Fibroblast of lung (primary cell): ENCODE data around the gene NRAP. TPM values are rescaled to one million over a fixed set of nuclear protein-coding genes. Genes with fewer than 3 reads are reported as not detected.

Source experiments
- DNase-seq, 2 donors: peaks; one replicate each; pipeline versions ENCODE4 v3.0.0 to v3.0.0-alpha.2; 2010; ENCODE audit warnings: low read depth in 2 of 2
- H2AFZ ChIP-seq: 2 replicates; pipeline ENCODE4 v1.5.1; 2012; ENCODE audit warnings: low read length, control low read depth, inconsistent platforms
- H3K27ac ChIP-seq: 2 replicates; pipeline ENCODE4 v1.5.1; 2011; ENCODE audit warnings: low read length, control low read depth; ENCODE audit not compliant: insufficient read depth
- H3K27me3 ChIP-seq: 2 replicates; pipeline ENCODE4 v1.5.1; 2011; ENCODE audit warnings: mild to moderate bottlenecking, low read length; ENCODE audit not compliant: control insufficient read depth, insufficient read depth
- H3K36me3 ChIP-seq: 2 replicates; pipeline ENCODE4 v1.5.1; 2011; ENCODE audit warnings: low read length; ENCODE audit not compliant: control insufficient read depth, insufficient read depth
- H3K4me1 ChIP-seq: 2 replicates; pipeline ENCODE4 v1.5.1; 2011; ENCODE audit warnings: low read length; ENCODE audit not compliant: control insufficient read depth, insufficient read depth; ENCODE audit errors: extremely low read depth
- H3K4me2 ChIP-seq: 2 replicates; pipeline ENCODE4 v1.5.1; 2011; ENCODE audit warnings: low read length, control low read depth; ENCODE audit not compliant: insufficient read depth; ENCODE audit errors: extremely low read depth
- H3K4me3 ChIP-seq, 4 experiments: fragments of 200-600 bp in 1 of 4; sonication (generic) in 1 of 4; replicated peaks in 1 of 4; 2 replicates each; pipeline ENCODE4 v1.5.1; 2011 to 2016; ENCODE audit warnings: low read length in 4 of 4, low read depth in 3 of 4, mild to moderate bottlenecking in 3 of 4, control low read depth in 2 of 4, inconsistent platforms in 1 of 4, mixed read lengths in 1 of 4; ENCODE audit not compliant: insufficient read depth in 1 of 4; ENCODE audit errors: control extremely low read depth in 1 of 4
- H3K79me2 ChIP-seq: 2 replicates; pipeline ENCODE4 v1.5.1; 2012; ENCODE audit warnings: mild to moderate bottlenecking, low read length, inconsistent platforms; ENCODE audit not compliant: control insufficient read depth, insufficient read depth
- H3K9ac ChIP-seq: 2 replicates; pipeline ENCODE4 v1.5.1; 2011; ENCODE audit warnings: mild to moderate bottlenecking, low read length, control low read depth; ENCODE audit not compliant: insufficient read depth
- H3K9me3 ChIP-seq: 2 replicates; pipeline ENCODE4 v1.5.1; 2012; ENCODE audit warnings: low read depth, low read length; ENCODE audit not compliant: control insufficient read depth, insufficient read depth
- H4K20me1 ChIP-seq: 2 replicates; pipeline ENCODE4 v1.5.1; 2011; ENCODE audit warnings: low read length; ENCODE audit not compliant: control insufficient read depth, insufficient read depth; ENCODE audit errors: extremely low read depth
- EZH2 ChIP-seq: IDR thresholded peaks from 2 replicates; pipeline ENCODE4 v1.5.1; 2012; ENCODE audit warnings: low read length, control low read depth, mild to moderate bottlenecking; ENCODE audit errors: missing control alignments
- polyA plus RNA-seq, 2 donors: library from polyadenylated mRNA; depleted of rRNA in 1 of 2; stranded (reverse) in 1 of 2; unstranded in 1 of 2; fragments of >200 nt; gene quantifications; 2 replicates each; pipeline ENCODE4 v1.2.1, GENCODE V29; 2011 to 2012; ENCODE audit warnings: missing spikeins in 1 of 2
- total RNA-seq: library from RNA; depleted of rRNA; stranded (reverse); fragments of >200 nt; gene quantifications from 2 replicates; pipeline ENCODE4 v1.2.1, GENCODE V29; 2014
- TF ChIP-seq, protein P1 (sequence below), 2 donors: IDR thresholded peaks in 1 of 2; conservative IDR thresholded peaks in 1 of 2; 1 replicate in 1 of 2; 2 replicates in 1 of 2; pipeline ENCODE4 v1.5.1; 2011 to 2012; ENCODE audit warnings: low read length in 2 of 2, control low read depth in 1 of 2, inconsistent platforms in 1 of 2, low read depth in 1 of 2, mild to moderate bottlenecking in 1 of 2

The NRAP gene
- total and polyA plus RNA-seq, 2 donors (not counting 1 experiment from before 2014, with no cell fraction given) = not detected

DNA sequence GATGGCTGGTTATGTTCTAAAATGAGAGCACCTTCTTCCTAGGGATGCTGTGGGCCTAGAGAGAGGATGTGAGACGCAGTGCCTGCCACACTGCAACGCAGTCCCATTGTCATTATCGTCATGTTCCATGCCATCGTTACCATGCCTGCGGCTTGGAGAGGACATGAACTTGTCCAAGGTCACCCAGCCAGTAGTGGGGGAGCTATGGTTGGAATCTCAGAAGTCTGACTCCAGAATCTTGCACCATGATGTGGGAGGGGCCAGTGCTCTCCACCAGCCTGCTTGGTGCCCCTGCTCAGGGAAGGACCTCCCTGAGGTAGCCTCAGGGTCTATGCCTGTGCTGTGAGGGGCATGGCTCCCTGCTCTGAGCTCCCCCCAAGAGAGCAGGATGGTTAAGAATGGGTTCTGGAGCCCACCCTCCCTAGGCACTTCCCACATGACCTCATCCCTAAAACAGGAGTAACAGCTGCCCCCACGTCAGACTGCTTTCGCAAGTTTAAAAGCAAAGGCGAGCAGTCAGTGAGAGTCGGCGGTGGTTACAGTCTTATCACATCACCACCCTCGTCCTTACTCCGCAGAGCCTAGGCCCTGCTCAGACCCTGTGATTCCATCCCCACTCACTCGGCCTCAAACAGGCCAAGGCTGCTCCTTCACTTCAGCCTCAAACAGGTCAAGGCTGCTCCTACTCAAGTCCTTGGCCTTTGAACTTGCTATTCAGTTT, 60.6 kb downstream of the NRAP start:
- Histone ChIP-seq H3K79me2 (no peaks in the 10 kb centered on the region), H3K36me3 (no peaks in the 10 kb centered on the region), H3K9me3 (no peaks in the 10 kb centered on the region), H3K4me3 (no peak overlapping the region), H3K27me3 (no peaks in the 10 kb centered on the region), H4K20me1 (no peaks in the 10 kb centered on the region), H3K9ac (no peak overlapping the region), H3K4me2 (no peak overlapping the region), H3K4me1 (no peaks in the 10 kb centered on the region), H3K27ac (no peak overlapping the region), H2AFZ (no peak overlapping the region)
- no peak for TF ChIP-seq EZH2
- TF ChIP-seq, protein P1, sequence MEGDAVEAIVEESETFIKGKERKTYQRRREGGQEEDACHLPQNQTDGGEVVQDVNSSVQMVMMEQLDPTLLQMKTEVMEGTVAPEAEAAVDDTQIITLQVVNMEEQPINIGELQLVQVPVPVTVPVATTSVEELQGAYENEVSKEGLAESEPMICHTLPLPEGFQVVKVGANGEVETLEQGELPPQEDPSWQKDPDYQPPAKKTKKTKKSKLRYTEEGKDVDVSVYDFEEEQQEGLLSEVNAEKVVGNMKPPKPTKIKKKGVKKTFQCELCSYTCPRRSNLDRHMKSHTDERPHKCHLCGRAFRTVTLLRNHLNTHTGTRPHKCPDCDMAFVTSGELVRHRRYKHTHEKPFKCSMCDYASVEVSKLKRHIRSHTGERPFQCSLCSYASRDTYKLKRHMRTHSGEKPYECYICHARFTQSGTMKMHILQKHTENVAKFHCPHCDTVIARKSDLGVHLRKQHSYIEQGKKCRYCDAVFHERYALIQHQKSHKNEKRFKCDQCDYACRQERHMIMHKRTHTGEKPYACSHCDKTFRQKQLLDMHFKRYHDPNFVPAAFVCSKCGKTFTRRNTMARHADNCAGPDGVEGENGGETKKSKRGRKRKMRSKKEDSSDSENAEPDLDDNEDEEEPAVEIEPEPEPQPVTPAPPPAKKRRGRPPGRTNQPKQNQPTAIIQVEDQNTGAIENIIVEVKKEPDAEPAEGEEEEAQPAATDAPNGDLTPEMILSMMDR (conservative IDR thresholded peaks at IDR 0.05 in 1 of 2, IDR thresholded peaks at IDR 0.05 in 1 of 2; ENCODE audit: low read depth in 1 of 2, low read length in 2 of 2) = no peak
- DNase-seq = no peak

DNA sequence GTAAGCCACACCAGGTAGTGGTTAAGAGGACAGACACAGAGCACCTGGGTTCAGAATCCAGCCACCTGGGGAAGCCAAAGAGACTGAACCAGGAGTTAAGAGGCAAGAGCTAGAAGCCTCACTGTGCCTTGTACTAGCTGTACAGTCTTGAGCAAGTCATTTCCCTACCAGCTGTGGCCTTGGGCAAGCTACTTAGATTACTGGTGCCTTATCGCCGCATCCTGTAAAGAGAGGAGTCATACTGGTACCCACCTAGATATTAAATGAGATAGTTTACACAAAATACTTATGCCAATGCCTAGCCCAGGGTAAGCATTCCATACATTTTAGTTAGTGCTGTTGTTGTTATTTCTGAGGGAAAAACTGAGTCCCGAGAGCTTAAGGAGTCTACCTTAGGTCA, 63.3 kb downstream of the NRAP start:
- no peak overlapping the region for H2AFZ ChIP-seq
- H3K27ac ChIP-seq = no peak overlapping the region
- no peaks in the 10 kb centered on the region for H3K9me3 ChIP-seq
- no peak overlapping the region for H3K4me3 ChIP-seq
- H3K4me1 ChIP-seq = no peaks in the 10 kb centered on the region
- no peaks in the 10 kb centered on the region for H3K36me3 ChIP-seq
- no peaks in the 10 kb centered on the region for H3K27me3 ChIP-seq
- TF ChIP-seq, protein P1 (conservative IDR thresholded peaks at IDR 0.05 in 1 of 2, IDR thresholded peaks at IDR 0.05 in 1 of 2; ENCODE audit: low read depth in 1 of 2, low read length in 2 of 2) = no peak
- TF ChIP-seq EZH2 = no peak
- no peak overlapping the region for H3K9ac ChIP-seq
- no peaks in the 10 kb centered on the region for H4K20me1 ChIP-seq
- H3K79me2 ChIP-seq = no peaks in the 10 kb centered on the region
- H3K4me2 ChIP-seq = no peak overlapping the region
- DNase-seq = no peak

DNA sequence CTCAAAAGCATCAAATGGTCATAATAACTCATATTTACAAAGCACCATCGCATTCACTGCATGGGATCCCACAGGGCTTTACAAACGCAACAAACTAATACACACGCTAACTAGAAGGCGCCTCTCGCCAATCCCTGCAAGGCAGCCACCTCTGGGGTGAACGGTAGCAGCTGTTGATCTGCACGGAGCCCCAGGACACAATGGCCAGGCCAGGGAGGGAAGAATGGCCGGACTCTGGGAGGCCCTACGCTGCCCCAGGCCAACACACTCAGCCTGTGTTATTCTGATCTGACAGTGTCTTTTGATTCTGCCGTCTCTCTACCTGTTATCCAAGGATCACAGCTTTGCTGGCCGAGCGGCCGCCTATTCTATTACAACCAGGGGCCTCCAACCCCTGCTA, 69.2 kb downstream of the NRAP start:
- Histone ChIP-seq H3K4me3 (no peak overlapping the region), H3K4me2 (no peak overlapping the region), H3K79me2 (no peaks in the 10 kb centered on the region), H3K27ac (no peak overlapping the region), H3K4me1 (no peaks in the 10 kb centered on the region), H3K36me3 (no peaks in the 10 kb centered on the region), H3K9ac (no peak overlapping the region), H3K9me3 (no peaks in the 10 kb centered on the region), H4K20me1 (no peaks in the 10 kb centered on the region), H2AFZ (no peak overlapping the region), H3K27me3 (no peaks in the 10 kb centered on the region)
- TF ChIP-seq, protein P1 (conservative IDR thresholded peaks at IDR 0.05 in 1 of 2, IDR thresholded peaks at IDR 0.05 in 1 of 2; ENCODE audit: low read depth in 1 of 2, low read length in 2 of 2) = no peak
- TF ChIP-seq EZH2 = no peak
- no peak for DNase-seq
